ENCODE results near the gene OTUD4.

OTUD4 gene

GRCh38 chr4:145132511-145133098, 47.8 kb downstream of the OTUD4 start:
- no peak overlapping the region for H3K4me3 ChIP-seq (ENCODE audit: low read depth, low read length)
- TF ChIP-seq, protein P1, sequence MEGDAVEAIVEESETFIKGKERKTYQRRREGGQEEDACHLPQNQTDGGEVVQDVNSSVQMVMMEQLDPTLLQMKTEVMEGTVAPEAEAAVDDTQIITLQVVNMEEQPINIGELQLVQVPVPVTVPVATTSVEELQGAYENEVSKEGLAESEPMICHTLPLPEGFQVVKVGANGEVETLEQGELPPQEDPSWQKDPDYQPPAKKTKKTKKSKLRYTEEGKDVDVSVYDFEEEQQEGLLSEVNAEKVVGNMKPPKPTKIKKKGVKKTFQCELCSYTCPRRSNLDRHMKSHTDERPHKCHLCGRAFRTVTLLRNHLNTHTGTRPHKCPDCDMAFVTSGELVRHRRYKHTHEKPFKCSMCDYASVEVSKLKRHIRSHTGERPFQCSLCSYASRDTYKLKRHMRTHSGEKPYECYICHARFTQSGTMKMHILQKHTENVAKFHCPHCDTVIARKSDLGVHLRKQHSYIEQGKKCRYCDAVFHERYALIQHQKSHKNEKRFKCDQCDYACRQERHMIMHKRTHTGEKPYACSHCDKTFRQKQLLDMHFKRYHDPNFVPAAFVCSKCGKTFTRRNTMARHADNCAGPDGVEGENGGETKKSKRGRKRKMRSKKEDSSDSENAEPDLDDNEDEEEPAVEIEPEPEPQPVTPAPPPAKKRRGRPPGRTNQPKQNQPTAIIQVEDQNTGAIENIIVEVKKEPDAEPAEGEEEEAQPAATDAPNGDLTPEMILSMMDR (IDR thresholded peaks at IDR 0.05; ENCODE audit: low read depth, low read length): no peak

GRCh38 chr4:145131848-145132247, 48.5 kb downstream of the OTUD4 start:
- TF ChIP-seq, protein P1 (IDR thresholded peaks at IDR 0.05; ENCODE audit: low read depth, low read length): no peak
- no peak overlapping the region for H3K4me3 ChIP-seq (ENCODE audit: low read depth, low read length)

GRCh38 chr4:145130788-145131399, 49.5 kb downstream of the OTUD4 start:
- TF ChIP-seq, protein P1 (IDR thresholded peaks at IDR 0.05; ENCODE audit: low read depth, low read length): no peak
- no peak overlapping the region for H3K4me3 ChIP-seq (ENCODE audit: low read depth, low read length)

- H3K4me3 ChIP-seq (ENCODE audit: low read depth, low read length): no peak overlapping the region
- TF ChIP-seq, protein P1 (IDR thresholded peaks at IDR 0.05; ENCODE audit: low read depth, low read length): no peak
These were observed 50.3 kb downstream of the OTUD4 start for GRCh38 chr4:145130130-145130529.

- TF ChIP-seq, protein P1 (IDR thresholded peaks at IDR 0.05; ENCODE audit: low read depth, low read length): no peak
These were observed 55.0 kb downstream of the OTUD4 start for GRCh38 chr4:145125396-145125795.

DNA sequence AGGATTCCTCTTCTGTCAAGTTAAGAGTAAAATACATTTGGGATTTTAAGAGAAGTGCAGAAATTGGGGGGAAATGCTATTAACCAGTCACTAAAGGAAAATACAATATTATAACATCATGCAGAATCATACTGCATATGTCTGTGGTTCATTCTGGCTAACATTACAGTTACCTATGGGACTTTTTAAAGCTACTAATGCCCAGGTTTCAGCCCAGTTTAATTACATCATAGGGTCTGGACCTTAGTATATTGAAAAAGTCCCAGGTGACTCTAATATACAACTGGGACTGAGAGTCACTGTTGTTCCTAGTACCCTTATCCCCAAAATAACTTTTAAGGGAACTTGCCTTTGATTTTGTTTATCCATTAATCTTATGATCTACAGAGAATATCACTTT, 72.3 kb downstream of the OTUD4 start:
- TF ChIP-seq, protein P1 (IDR thresholded peaks at IDR 0.05; ENCODE audit: low read depth, low read length): no peak

More at GRCh38 chr4:145125396-145125795, 55.0 kb downstream of the OTUD4 start:
- H3K4me3 ChIP-seq (ENCODE audit: low read depth, low read length): no peak overlapping the region

GRCh38 chr4:145107126-145107525, 73.3 kb downstream of the OTUD4 start:
- TF ChIP-seq, protein P1 (IDR thresholded peaks at IDR 0.05; ENCODE audit: low read depth, low read length): no peak

More for the DNA sequence above, 72.3 kb downstream of the OTUD4 start:
- H3K4me3 ChIP-seq (ENCODE audit: low read depth, low read length): no peak overlapping the region

More at GRCh38 chr4:145107126-145107525, 73.3 kb downstream of the OTUD4 start:
- no peak overlapping the region for H3K4me3 ChIP-seq (ENCODE audit: low read depth, low read length)

Measured in WI38 (cell line).